OCI-LY7 (cell line): Measurements from ENCODE around the gene GIPR.

Experiments used
- CTCF ChIP-seq: fragments of 200-600 bp; sonication (generic); conservative IDR thresholded peaks from 2 replicates; pipeline ENCODE4 v1.5.1; 2014; ENCODE audit warnings: mild to moderate bottlenecking, antibody characterized with exemption, low read length, moderate library complexity, mixed read lengths
- EZH2phosphoT487 ChIP-seq: fragments of 200-600 bp; sonication (generic); IDR thresholded peaks from 2 replicates; pipeline ENCODE4 v1.6.1; 2018; ENCODE audit warnings: low read depth, borderline replicate concordance, mild to moderate bottlenecking, mixed run types, antibody characterized with exemption, low read length, moderate library complexity, mixed read lengths

GRCh38 chr19:45663800-45664199 is 4.2 kb upstream of the GIPR start:
- TF ChIP-seq CTCF = no peak
- TF ChIP-seq EZH2phosphoT487 = no peak
